IMR-90 (cell line): ENCODE results near the gene ZFP92. TPM values are rescaled to one million over a fixed set of nuclear protein-coding genes. Genes with fewer than 3 reads are reported as not detected.

Experiments used
- ATAC-seq: fragments of 200-7000 bp; cut with Tn5 transposase; 2 replicates; pipeline ENCODE4 v1.9.1; 2020; ENCODE audit warnings: low read depth, mild to moderate bottlenecking, moderate library complexity
- BruUV-seq: library from RNA; stranded (reverse); fragments of 400-500 nt; replicated peaks from 2 replicates; lab custom pipeline; 2021; lab: Mats Ljungman, UMichigan
- CTCF ChIA-PET: fragments of 300-600 bp; formaldehyde crosslinking; extraction: SDS; loops from one replicate; lab custom pipeline; 2021; ENCODE audit warnings: antibody characterized with exemption; lab: Yijun Ruan, JAX
- POLR2A ChIA-PET: fragments of 300-600 bp; sonication (Branson Sonifier 250); formaldehyde crosslinking; loops from one replicate; lab custom pipeline; 2022; ENCODE audit warnings: antibody characterized with exemption; ENCODE audit not compliant: unreplicated experiment; lab: Charles Lee
- DNase-seq: peaks from one replicate; pipeline ENCODE4 v3.0.0; 2013
- H2AFZ ChIP-seq: replicated peaks from 2 replicates; pipeline ENCODE3; 2013; ENCODE audit warnings: low read length, mild to moderate bottlenecking; ENCODE audit not compliant: poor library complexity
- H2AK5ac ChIP-seq: 2 replicates; pipeline ENCODE4 v1.6.1; 2013; ENCODE audit warnings: low read depth, low read length, inconsistent platforms
- H2AK9ac ChIP-seq: replicated peaks from 2 replicates; pipeline ENCODE3; 2013; ENCODE audit warnings: mild to moderate bottlenecking, low read depth, low read length, moderate library complexity; ENCODE audit not compliant: poor library complexity
- H2BK120ac ChIP-seq: 2 replicates; pipeline ENCODE4 v1.6.1; 2013; ENCODE audit warnings: low read depth, low read length, inconsistent platforms
- H2BK15ac ChIP-seq: 3 replicates; pipeline ENCODE4 v1.6.1; 2013; ENCODE audit warnings: low read depth, low read length, inconsistent platforms
- H2BK20ac ChIP-seq: 2 replicates; pipeline ENCODE4 v1.6.1; 2013; ENCODE audit warnings: low read depth, mild to moderate bottlenecking, inconsistent platforms, low read length, moderate library complexity
- H2BK5ac ChIP-seq: 2 replicates; pipeline ENCODE4 v1.6.1; 2013; ENCODE audit warnings: mild to moderate bottlenecking, low read depth, low read length, inconsistent platforms; ENCODE audit not compliant: poor library complexity, severe bottlenecking
- H3K14ac ChIP-seq: replicated peaks from 2 replicates; pipeline ENCODE4 v1.6.1; 2013; ENCODE audit warnings: low read depth, low read length, inconsistent platforms
- H3K18ac ChIP-seq: 2 replicates; pipeline ENCODE4 v1.6.1; 2013; ENCODE audit warnings: low read depth, low read length, control low read depth
- H3K23ac ChIP-seq: 2 replicates; pipeline ENCODE4 v1.6.1; 2013; ENCODE audit warnings: low read depth, low read length, inconsistent platforms
- H3K27ac ChIP-seq: 2 replicates; pipeline ENCODE4 v1.5.1; 2013; ENCODE audit warnings: mild to moderate bottlenecking, control low read depth, low read length; ENCODE audit not compliant: insufficient read depth
- H3K27me3 ChIP-seq: 2 replicates; pipeline ENCODE4 v1.6.1; 2013; ENCODE audit warnings: low read length; ENCODE audit not compliant: control insufficient read depth, insufficient read depth
- H3K36me3 ChIP-seq: 2 replicates; pipeline ENCODE4 v1.6.1; 2013; ENCODE audit warnings: low read length, mixed read lengths; ENCODE audit not compliant: control insufficient read depth, insufficient read depth
- H3K4ac ChIP-seq: 2 replicates; pipeline ENCODE4 v1.6.1; 2013; ENCODE audit warnings: low read depth, low read length, inconsistent platforms
- H3K4me1 ChIP-seq: 2 replicates; pipeline ENCODE4 v1.6.1; 2013; ENCODE audit warnings: low read length, mixed read lengths; ENCODE audit not compliant: control insufficient read depth, insufficient read depth
- H3K4me2 ChIP-seq: 2 replicates; pipeline ENCODE4 v1.6.1; 2013; ENCODE audit warnings: low read depth, mild to moderate bottlenecking, control low read depth, low read length, moderate library complexity
- H3K4me3 ChIP-seq: 2 replicates; pipeline ENCODE4 v1.5.1; 2013; ENCODE audit warnings: low read depth, mild to moderate bottlenecking, control low read depth, low read length, moderate library complexity; ENCODE audit not compliant: insufficient read depth
- H3K56ac ChIP-seq: 2 replicates; pipeline ENCODE4 v1.6.1; 2013; ENCODE audit warnings: low read length, inconsistent platforms; ENCODE audit not compliant: insufficient read depth; ENCODE audit errors: extremely low read depth
- H3K79me1 ChIP-seq, 2 experiments: 2 replicates each; pipeline ENCODE4 v1.6.1; 2013; ENCODE audit warnings: low read length in 2 of 2, inconsistent platforms in 1 of 2, low read depth in 1 of 2
- H3K9ac ChIP-seq: 2 replicates; pipeline ENCODE4 v1.6.1; 2013; ENCODE audit warnings: low read depth, low read length, control low read depth
- H3K9me1 ChIP-seq: 2 replicates; pipeline ENCODE4 v1.6.1; 2013; ENCODE audit warnings: low read length, inconsistent platforms; ENCODE audit not compliant: insufficient read depth
- H3K9me3 ChIP-seq: 2 replicates; pipeline ENCODE4 v1.6.1; 2013; ENCODE audit warnings: low read length; ENCODE audit not compliant: control insufficient read depth, insufficient read depth
- H4K20me1 ChIP-seq: 2 replicates; pipeline ENCODE4 v1.6.1; 2013; ENCODE audit warnings: low read length, inconsistent platforms; ENCODE audit not compliant: insufficient read depth
- H4K5ac ChIP-seq: 2 replicates; pipeline ENCODE4 v1.6.1; 2013; ENCODE audit warnings: mild to moderate bottlenecking, low read depth, low read length, control low read depth
- H4K8ac ChIP-seq, 2 experiments: 2 replicates each; pipeline ENCODE4 v1.6.1; 2013; ENCODE audit warnings: low read depth in 2 of 2, low read length in 2 of 2, control low read depth in 1 of 2, inconsistent platforms in 1 of 2
- H4K91ac ChIP-seq: 2 replicates; pipeline ENCODE4 v1.6.1; 2013; ENCODE audit warnings: low read depth, low read length, inconsistent platforms; ENCODE audit not compliant: insufficient read depth
- BHLHE40 ChIP-seq: fragments of 150-350 bp; IDR thresholded peaks from 2 replicates; pipeline ENCODE4 v1.6.1; 2016; ENCODE audit warnings: mild to moderate bottlenecking, low read depth, low read length
- CEBPB ChIP-seq: IDR thresholded peaks from 2 replicates; pipeline ENCODE4 v1.6.1; 2012; ENCODE audit warnings: low read depth, low read length, improper control_type of control experiment
- CHD1 ChIP-seq: IDR thresholded peaks from 2 replicates; pipeline ENCODE4 v1.6.1; 2012; ENCODE audit warnings: low read depth, low read length, improper control_type of control experiment
- FOS ChIP-seq: fragments of 150-350 bp; IDR thresholded peaks from 2 replicates; pipeline ENCODE4 v1.6.1; 2016; ENCODE audit warnings: low read depth, low read length
- MAFK ChIP-seq: IDR thresholded peaks from 2 replicates; pipeline ENCODE4 v1.6.1; 2012; ENCODE audit warnings: low read depth, low read length, improper control_type of control experiment
- MAZ ChIP-seq: IDR thresholded peaks from 2 replicates; pipeline ENCODE4 v1.6.1; 2012; ENCODE audit warnings: low read depth, mild to moderate bottlenecking, low read length, improper control_type of control experiment, moderate library complexity, borderline replicate concordance
- MXI1 ChIP-seq: IDR thresholded peaks from 2 replicates; pipeline ENCODE4 v1.6.1; 2012; ENCODE audit warnings: low read depth, mild to moderate bottlenecking, low read length, moderate library complexity, borderline replicate concordance
- NFE2L2 ChIP-seq: fragments of 150-350 bp; IDR thresholded peaks from 2 replicates; pipeline ENCODE4 v1.6.1; 2016; ENCODE audit warnings: low read depth, mild to moderate bottlenecking, low read length
- POLR2A ChIP-seq: IDR thresholded peaks from 2 replicates; pipeline ENCODE4 v1.6.1; 2012; ENCODE audit warnings: mild to moderate bottlenecking, low read depth, low read length
- RAD21 ChIP-seq: IDR thresholded peaks from 2 replicates; pipeline ENCODE4 v1.6.1; 2012; ENCODE audit warnings: low read length, improper control_type of control experiment
- RCOR1 ChIP-seq: IDR thresholded peaks from 2 replicates; pipeline ENCODE4 v1.6.1; 2012; ENCODE audit warnings: mild to moderate bottlenecking, low read length, improper control_type of control experiment; ENCODE audit not compliant: insufficient replicate concordance
- RFX5 ChIP-seq: IDR thresholded peaks from 2 replicates; pipeline ENCODE4 v1.8.0; 2012; ENCODE audit warnings: low read depth, mild to moderate bottlenecking, low read length, moderate library complexity
- SMC3 ChIP-seq: fragments of 150-350 bp; IDR thresholded peaks from 2 replicates; pipeline ENCODE4 v1.6.1; 2016; ENCODE audit warnings: low read depth, mild to moderate bottlenecking, antibody characterized with exemption, low read length, moderate library complexity
- WGBS, 2 experiments: methylation state at CpG; one replicate each; pipeline versions ENCODE4 v1.1.5 to v1.1.7; 2013; ENCODE audit warnings: missing lambda C conversion rate in 2 of 2; ENCODE audit not compliant: insufficient read length in 1 of 2; ENCODE audit errors: extremely low coverage in 2 of 2; 5-methylcytosine and 5-hydroxymethylcytosine counted together
- dilution Hi-C: fragments of 300-500 bp; cut with HindIII; formaldehyde crosslinking; loops from one replicate; pipeline ENCODE4 v1.14.3; 2018; ENCODE audit warnings: low sequenced_read_pairs; ENCODE audit not compliant: unreplicated experiment
- in situ Hi-C: fragments of 300-500 bp; cut with MboI; formaldehyde crosslinking; loops from 3 replicates; pipeline ENCODE4 v1.14.3; 2019; ENCODE audit warnings: low sequenced_read_pairs, inconsistent platforms, mixed read lengths
- intact Hi-C: fragments of 100-400 bp; cut with micrococcal nuclease; formaldehyde crosslinking; loops from 2 replicates; pipeline ENCODE4 v1.10.0; 2022
- polyA plus RNA-seq, 3 experiments: library from polyadenylated mRNA; depleted of rRNA; stranded (reverse); fragments of >200 nt; gene quantifications; 2 replicates each; pipeline ENCODE4 v1.2.3, GENCODE V29; 2012; ENCODE audit warnings: low replicate concordance in 1 of 3
- total RNA-seq: library from RNA; depleted of rRNA; stranded (reverse); fragments of >200 nt; gene quantifications from 2 replicates; pipeline ENCODE4 v1.2.3, GENCODE V29; 2012
- TF ChIP-seq, protein P1 (sequence below): fragments of 150-350 bp; IDR thresholded peaks from 2 replicates; pipeline ENCODE4 v1.6.1; 2016; ENCODE audit warnings: low read depth, mild to moderate bottlenecking, low read length, moderate library complexity, borderline replicate concordance
- TF ChIP-seq, protein P2 (sequence below): conservative IDR thresholded peaks from 2 replicates; pipeline ENCODE4 v1.5.1; 2012; ENCODE audit warnings: mild to moderate bottlenecking, low read depth, low read length, improper control_type of control experiment
- TF ChIP-seq, protein P3 (sequence below): fragments of 150-350 bp; IDR thresholded peaks from 2 replicates; pipeline ENCODE4 v1.6.1; 2017; ENCODE audit warnings: mild to moderate bottlenecking, antibody characterized with exemption, low read length, low read depth

The ZFP92 gene
- total and polyA plus RNA-seq, 2 of the 4 experiments (the other 2 are of a cell fraction) = under 0.01 to 0.03 TPM

DNA sequence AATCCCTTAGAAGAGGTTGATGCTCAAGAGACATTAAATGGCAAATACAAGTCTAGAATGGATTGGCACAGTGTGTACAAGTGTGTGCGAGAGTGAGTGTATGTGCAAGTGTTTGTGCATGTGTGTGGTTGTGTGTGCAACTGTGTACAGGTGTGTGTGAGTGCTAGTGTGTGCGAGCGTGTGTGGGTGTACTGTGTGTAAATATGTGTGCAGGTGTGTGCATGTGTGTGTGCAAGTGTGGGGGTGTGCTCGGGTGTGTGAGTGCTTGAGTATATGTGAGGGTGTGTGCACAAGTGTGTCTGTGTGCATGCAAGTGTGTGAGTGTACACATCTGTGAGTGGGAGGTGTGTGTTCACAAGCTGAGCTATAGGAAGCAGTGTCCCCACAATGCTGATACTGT is 28.7 kb downstream of the ZFP92 start:
- Histone ChIP-seq H3K56ac (no peak overlapping the region), H3K4me1 (no peaks in the 10 kb centered on the region), H3K36me3 (no peaks in the 10 kb centered on the region), H3K18ac (no peak overlapping the region), H2AK9ac (peak overlapping the region; percentile 37), H3K27ac (no peak overlapping the region), H3K9me1 (no peaks in the 10 kb centered on the region), H4K20me1 (no peaks in the 10 kb centered on the region), H2BK20ac (no peak overlapping the region), H4K91ac (no peak overlapping the region), H4K5ac (no peak overlapping the region), H2BK15ac (no peak overlapping the region), H3K14ac (no peak overlapping the region), H3K9me3 (peaks cover 6% of the 10 kb centered on the region), H3K79me1 (no peaks in the 10 kb centered on the region), H2BK120ac (no peak overlapping the region), H3K9ac (no peak overlapping the region), H2AK5ac (no peak overlapping the region), H3K23ac (no peak overlapping the region), H3K27me3 (peaks cover 8% of the 10 kb centered on the region), H3K4ac (no peak overlapping the region), H2BK5ac (no peak overlapping the region), H2AFZ (no peak overlapping the region), H3K4me3 (no peak overlapping the region), H3K4me2 (no peak overlapping the region), H4K8ac (no peak overlapping the region)
- DNase-seq (no peak), ATAC-seq (no peak)
- TF ChIP-seq POLR2A = no peak
- TF ChIP-seq MAFK = no peak
- TF ChIP-seq MXI1 = no peak
- TF ChIP-seq BHLHE40 = no peak
- no peak for TF ChIP-seq NFE2L2
- TF ChIP-seq, protein P1, sequence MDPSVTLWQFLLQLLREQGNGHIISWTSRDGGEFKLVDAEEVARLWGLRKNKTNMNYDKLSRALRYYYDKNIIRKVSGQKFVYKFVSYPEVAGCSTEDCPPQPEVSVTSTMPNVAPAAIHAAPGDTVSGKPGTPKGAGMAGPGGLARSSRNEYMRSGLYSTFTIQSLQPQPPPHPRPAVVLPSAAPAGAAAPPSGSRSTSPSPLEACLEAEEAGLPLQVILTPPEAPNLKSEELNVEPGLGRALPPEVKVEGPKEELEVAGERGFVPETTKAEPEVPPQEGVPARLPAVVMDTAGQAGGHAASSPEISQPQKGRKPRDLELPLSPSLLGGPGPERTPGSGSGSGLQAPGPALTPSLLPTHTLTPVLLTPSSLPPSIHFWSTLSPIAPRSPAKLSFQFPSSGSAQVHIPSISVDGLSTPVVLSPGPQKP = no peak
- TF ChIP-seq, protein P2, sequence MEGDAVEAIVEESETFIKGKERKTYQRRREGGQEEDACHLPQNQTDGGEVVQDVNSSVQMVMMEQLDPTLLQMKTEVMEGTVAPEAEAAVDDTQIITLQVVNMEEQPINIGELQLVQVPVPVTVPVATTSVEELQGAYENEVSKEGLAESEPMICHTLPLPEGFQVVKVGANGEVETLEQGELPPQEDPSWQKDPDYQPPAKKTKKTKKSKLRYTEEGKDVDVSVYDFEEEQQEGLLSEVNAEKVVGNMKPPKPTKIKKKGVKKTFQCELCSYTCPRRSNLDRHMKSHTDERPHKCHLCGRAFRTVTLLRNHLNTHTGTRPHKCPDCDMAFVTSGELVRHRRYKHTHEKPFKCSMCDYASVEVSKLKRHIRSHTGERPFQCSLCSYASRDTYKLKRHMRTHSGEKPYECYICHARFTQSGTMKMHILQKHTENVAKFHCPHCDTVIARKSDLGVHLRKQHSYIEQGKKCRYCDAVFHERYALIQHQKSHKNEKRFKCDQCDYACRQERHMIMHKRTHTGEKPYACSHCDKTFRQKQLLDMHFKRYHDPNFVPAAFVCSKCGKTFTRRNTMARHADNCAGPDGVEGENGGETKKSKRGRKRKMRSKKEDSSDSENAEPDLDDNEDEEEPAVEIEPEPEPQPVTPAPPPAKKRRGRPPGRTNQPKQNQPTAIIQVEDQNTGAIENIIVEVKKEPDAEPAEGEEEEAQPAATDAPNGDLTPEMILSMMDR = no peak
- TF ChIP-seq CEBPB = no peak
- no peak for TF ChIP-seq RFX5
- TF ChIP-seq RAD21 = no peak
- TF ChIP-seq, protein P3, sequence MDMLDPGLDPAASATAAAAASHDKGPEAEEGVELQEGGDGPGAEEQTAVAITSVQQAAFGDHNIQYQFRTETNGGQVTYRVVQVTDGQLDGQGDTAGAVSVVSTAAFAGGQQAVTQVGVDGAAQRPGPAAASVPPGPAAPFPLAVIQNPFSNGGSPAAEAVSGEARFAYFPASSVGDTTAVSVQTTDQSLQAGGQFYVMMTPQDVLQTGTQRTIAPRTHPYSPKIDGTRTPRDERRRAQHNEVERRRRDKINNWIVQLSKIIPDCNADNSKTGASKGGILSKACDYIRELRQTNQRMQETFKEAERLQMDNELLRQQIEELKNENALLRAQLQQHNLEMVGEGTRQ = no peak
- TF ChIP-seq FOS = no peak
- no peak for TF ChIP-seq RCOR1
- no peak for TF ChIP-seq CHD1
- no peak for TF ChIP-seq MAZ
- TF ChIP-seq SMC3 = no peak
- intact Hi-C loops = no loop called here
- in situ Hi-C loops = no loop called here
- POLR2A ChIA-PET = no interaction called here
- CTCF ChIA-PET = no interaction called here
- WGBS, 2 experiments = 70% methylated on average over 4 of the region's 4 CpGs; no CpG with 5 or more reads in 1 of the 2 experiments
- dilution Hi-C loops = no loop called here
- no TSS peak for BruUV-seq
